ENCODE measurements around the gene ADAM12.

The ADAM12 gene

GRCh38 chr10:126243971-126244370 is 144.3 kb downstream of the ADAM12 start:
- H3K4me3 ChIP-seq (ENCODE audit: control insufficient read depth, low read depth, low read length), result no peak overlapping the region
- DNase-seq (ENCODE audit: low read depth), result peak; percentile 98

DNA sequence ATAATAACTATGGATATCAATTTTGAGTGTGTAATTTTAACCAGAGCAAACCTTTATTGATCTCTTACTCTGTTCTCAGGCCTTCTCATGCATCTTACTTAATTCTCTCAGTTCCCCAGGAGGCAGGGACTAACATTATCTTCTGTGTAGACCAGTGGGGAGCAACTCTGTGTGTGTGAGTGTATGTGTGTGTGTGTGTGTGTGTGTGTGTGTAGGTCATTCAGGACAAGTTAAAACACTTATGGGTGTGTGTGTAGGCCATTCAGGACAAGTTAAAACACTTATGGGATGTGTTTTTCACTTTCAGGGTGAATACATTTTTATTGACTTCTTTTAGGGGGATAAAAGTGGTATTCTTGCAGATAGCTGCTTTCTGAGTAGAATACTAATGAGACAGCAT is 145.0 kb downstream of the ADAM12 start:
- TF ChIP-seq, protein P1, sequence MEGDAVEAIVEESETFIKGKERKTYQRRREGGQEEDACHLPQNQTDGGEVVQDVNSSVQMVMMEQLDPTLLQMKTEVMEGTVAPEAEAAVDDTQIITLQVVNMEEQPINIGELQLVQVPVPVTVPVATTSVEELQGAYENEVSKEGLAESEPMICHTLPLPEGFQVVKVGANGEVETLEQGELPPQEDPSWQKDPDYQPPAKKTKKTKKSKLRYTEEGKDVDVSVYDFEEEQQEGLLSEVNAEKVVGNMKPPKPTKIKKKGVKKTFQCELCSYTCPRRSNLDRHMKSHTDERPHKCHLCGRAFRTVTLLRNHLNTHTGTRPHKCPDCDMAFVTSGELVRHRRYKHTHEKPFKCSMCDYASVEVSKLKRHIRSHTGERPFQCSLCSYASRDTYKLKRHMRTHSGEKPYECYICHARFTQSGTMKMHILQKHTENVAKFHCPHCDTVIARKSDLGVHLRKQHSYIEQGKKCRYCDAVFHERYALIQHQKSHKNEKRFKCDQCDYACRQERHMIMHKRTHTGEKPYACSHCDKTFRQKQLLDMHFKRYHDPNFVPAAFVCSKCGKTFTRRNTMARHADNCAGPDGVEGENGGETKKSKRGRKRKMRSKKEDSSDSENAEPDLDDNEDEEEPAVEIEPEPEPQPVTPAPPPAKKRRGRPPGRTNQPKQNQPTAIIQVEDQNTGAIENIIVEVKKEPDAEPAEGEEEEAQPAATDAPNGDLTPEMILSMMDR (conservative IDR thresholded peaks at IDR 0.05; ENCODE audit: control insufficient read depth, insufficient read depth, low read depth, low read length), result no peak
- DNase-seq (ENCODE audit: low read depth), result peak; percentile 40
- no peak overlapping the region for H3K4me3 ChIP-seq (ENCODE audit: control insufficient read depth, low read depth, low read length)

More at GRCh38 chr10:126243971-126244370, 144.3 kb downstream of the ADAM12 start:
- TF ChIP-seq, protein P1 (conservative IDR thresholded peaks at IDR 0.05; ENCODE audit: control insufficient read depth, insufficient read depth, low read depth, low read length), result no peak

- DNase-seq (ENCODE audit: low read depth), result peak; percentile 94
- H3K4me3 ChIP-seq (ENCODE audit: control insufficient read depth, low read depth, low read length), result no peak overlapping the region
- TF ChIP-seq, protein P1 (conservative IDR thresholded peaks at IDR 0.05; ENCODE audit: control insufficient read depth, insufficient read depth, low read depth, low read length), result no peak
Observed at GRCh38 chr10:126242397-126243260, 145.6 kb downstream of the ADAM12 start.

DNA sequence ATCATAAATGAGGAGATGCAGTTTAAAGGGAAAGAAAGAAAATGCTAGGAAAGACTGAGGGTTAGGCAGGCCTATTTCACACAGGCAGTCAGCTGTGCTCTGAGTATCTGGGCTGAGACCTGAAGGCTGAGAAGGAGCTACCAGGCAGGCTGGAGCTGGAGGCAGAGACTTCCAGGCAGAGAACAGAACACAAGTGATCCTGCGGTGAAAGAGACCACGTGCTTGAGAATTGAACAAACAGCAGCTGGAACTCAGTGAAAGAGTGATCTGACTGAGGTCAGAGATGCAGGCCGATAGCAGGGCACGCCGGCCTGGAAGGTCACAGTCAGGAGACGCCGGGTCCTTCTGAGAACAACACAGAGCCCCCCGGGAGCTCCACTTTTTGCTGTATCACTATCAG is 147.8 kb downstream of the ADAM12 start:
- no peak overlapping the region for H3K4me3 ChIP-seq (ENCODE audit: control insufficient read depth, low read depth, low read length)
- TF ChIP-seq, protein P1 (conservative IDR thresholded peaks at IDR 0.05; ENCODE audit: control insufficient read depth, insufficient read depth, low read depth, low read length), result no peak
- DNase-seq (ENCODE audit: low read depth), result no peak

DNA sequence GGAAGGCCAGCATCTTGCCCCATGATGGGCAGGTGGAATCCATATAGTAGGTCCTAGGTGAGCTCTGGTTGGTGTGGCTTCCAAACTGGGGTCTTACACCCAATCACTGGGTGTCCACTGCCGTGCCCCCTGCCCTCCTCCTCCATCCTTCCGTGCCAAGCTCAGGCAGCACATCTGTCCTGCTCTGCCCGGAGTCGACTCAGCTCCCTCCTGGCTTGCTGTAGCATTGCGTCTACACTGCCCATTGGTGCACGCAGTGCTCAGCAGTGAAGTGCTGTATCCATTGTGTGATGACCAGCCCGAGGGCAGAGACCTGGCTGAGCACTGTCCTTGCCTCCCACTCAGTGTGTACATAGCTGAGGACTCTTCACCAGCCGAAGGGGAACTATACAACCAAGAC is 148.4 kb downstream of the ADAM12 start:
- TF ChIP-seq, protein P1 (conservative IDR thresholded peaks at IDR 0.05; ENCODE audit: control insufficient read depth, insufficient read depth, low read depth, low read length), result no peak
- no peak overlapping the region for H3K4me3 ChIP-seq (ENCODE audit: control insufficient read depth, low read depth, low read length)
- DNase-seq (ENCODE audit: low read depth), result no peak

- DNase-seq (ENCODE audit: low read depth), result no peak
- no peak overlapping the region for H3K4me3 ChIP-seq (ENCODE audit: control insufficient read depth, low read depth, low read length)
- TF ChIP-seq, protein P1 (conservative IDR thresholded peaks at IDR 0.05; ENCODE audit: control insufficient read depth, insufficient read depth, low read depth, low read length), result no peak
Observed at GRCh38 chr10:126235979-126236851, 152.1 kb downstream of the ADAM12 start.

Data from fibroblast of mammary gland (primary cell).